ENCODE measurements around the gene ARHGAP26. TPM values are rescaled to one million over a fixed set of nuclear protein-coding genes. Genes with fewer than 3 reads are reported as not detected.
A peak's percentile ranks its signal among the peaks of the same experiment; 100 is the strongest.

Gene ARHGAP26, protein sequence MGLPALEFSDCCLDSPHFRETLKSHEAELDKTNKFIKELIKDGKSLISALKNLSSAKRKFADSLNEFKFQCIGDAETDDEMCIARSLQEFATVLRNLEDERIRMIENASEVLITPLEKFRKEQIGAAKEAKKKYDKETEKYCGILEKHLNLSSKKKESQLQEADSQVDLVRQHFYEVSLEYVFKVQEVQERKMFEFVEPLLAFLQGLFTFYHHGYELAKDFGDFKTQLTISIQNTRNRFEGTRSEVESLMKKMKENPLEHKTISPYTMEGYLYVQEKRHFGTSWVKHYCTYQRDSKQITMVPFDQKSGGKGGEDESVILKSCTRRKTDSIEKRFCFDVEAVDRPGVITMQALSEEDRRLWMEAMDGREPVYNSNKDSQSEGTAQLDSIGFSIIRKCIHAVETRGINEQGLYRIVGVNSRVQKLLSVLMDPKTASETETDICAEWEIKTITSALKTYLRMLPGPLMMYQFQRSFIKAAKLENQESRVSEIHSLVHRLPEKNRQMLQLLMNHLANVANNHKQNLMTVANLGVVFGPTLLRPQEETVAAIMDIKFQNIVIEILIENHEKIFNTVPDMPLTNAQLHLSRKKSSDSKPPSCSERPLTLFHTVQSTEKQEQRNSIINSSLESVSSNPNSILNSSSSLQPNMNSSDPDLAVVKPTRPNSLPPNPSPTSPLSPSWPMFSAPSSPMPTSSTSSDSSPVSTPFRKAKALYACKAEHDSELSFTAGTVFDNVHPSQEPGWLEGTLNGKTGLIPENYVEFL
- polyA plus RNA-seq (ENCODE audit: low read depth in 6 of 6), result 1 to 10 TPM; 2.4 to 8.7 (median 4.1) TPM

DNA sequence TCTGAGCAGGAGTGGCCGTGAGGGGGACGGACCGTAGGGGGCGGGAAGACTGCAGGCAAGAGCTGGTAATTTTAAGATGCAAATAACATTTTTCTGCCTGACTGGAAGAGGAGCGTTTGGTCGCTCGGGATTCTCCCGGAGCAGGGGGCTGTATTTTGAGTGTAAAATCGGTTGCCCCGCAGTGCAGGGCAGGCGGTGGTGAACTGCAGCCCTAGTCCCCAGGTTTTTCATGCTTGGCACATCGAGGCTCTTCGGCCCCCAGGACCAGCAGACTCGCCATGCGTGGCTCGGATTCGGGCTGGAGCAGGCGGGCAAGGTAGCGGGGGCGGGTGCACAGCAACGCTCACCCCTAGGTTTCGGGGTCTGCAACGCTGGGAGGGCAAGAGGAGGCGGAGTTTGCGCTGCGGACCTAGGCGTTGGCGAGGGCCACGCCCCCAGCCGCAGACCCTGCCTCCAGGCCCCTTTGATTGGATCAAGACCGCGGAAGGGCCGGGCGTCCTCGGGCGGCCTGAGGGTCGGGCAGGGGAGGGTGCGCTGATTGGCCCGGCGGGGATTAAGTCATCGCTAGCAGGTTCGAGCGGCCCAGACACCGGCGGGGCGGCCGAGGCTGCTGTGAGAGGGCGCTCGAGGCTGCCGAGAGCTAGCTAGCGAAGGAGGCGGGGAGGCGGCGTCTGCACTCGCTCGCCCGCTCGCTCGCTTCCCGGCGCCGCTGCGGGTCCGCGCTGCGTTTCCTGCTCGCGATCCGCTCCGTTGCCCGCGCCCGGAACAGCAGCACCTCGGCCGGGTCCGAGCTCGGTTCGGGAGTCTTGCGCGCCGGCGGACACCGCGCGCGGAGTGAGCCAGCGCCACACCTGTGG lies at the start of gene ARHGAP26:
TSS of gene ARHGAP26 (plus strand) at position 585 of the 857 bp plus-strand sequence. CDS start 385 bp downstream, outside the sequence.
- no peaks in the 10 kb centered on the region for H3K36me3 Mint-ChIP-seq
- DNase-seq, result peak; percentile 95
- peaks cover 17 to 32% (median 17%) of the 10 kb centered on the region in 3 donors for H3K4me1 Mint-ChIP-seq
- no peaks in the 10 kb centered on the region for H3K27me3 Mint-ChIP-seq
- ATAC-seq (ENCODE audit: low read depth in 2 of 2), result peak; percentile 90 to 93
- H3K9me3 Mint-ChIP-seq, result no peaks in the 10 kb centered on the region
- H3K4me3 Mint-ChIP-seq, result peak within 1 kb of the TSS; percentile 88 to 97 (median 95)
- H3K27ac Mint-ChIP-seq, result peak within 1 kb of the TSS; percentile 49 to 96 (median 82)

DNA sequence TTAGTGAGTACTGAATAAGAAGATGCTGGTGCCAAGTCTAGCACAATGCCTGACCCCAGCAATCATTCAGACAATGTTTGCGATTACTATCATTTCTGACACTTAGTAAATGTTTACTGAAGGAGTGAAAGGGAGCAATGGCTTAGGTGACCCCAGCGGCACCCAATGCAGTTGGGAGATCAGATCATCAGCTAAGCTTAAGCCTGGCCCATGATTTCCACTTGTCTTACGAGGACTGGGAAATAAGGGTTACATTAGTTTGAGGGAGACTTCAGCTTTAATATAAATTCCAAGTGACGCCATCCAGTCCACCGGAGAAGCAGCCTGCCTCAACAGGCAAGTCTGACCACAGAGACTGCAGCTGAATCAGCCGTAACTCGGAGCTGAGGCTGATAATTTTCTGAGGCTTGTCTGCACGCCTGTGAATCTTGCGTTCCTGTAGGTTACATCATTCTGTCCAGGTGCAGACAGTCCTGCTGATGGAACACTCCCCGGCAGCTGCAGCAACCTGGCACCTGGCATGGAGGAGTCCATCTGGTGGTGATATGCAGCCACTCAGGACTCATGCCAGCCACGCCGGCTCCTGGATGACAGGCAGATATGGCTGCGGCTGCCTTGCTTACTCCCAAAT lies 49.4 kb upstream of the ARHGAP26 start:
- ATAC-seq (ENCODE audit: low read depth in 2 of 2), result no peak
- Mint-ChIP-seq H3K4me1 (no peaks in the 10 kb centered on the region), H3K27me3 (peaks cover 11 to 38% (median 16%) of the 10 kb centered on the region in 3 donors), H3K27ac (no peak overlapping the region), H3K36me3 (no peaks in the 10 kb centered on the region), H3K9me3 (no peaks in the 10 kb centered on the region), H3K4me3 (no peak overlapping the region)
- DNase-seq, result no peak

DNA sequence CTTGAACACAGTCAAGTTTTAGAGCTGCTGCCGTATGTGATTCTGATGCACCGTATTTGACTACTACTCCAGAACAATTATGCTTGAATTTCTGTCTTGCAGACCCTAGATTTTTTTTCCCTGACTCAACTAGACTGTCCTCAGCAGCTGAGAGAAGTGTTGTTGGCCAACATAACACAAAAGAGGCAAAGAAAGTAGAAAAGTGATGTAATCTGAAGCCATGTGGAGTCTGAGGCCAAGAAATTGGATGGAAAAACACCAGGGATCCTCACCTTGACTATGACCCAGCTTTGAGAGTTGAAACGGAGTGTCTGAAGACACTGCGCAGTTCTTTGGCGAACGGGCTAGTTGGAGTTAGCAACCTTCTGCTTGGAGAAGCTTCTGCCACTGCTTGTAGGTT lies 48.0 kb upstream of the ARHGAP26 start:
- Mint-ChIP-seq H3K4me3 (no peak overlapping the region), H3K9me3 (no peaks in the 10 kb centered on the region), H3K27ac (no peak overlapping the region), H3K36me3 (no peaks in the 10 kb centered on the region), H3K4me1 (no peaks in the 10 kb centered on the region), H3K27me3 (peaks cover 3 to 38% (median 16%) of the 10 kb centered on the region in 3 donors)
- DNase-seq (no peak), ATAC-seq (ENCODE audit: low read depth in 2 of 2) (no peak)

DNA sequence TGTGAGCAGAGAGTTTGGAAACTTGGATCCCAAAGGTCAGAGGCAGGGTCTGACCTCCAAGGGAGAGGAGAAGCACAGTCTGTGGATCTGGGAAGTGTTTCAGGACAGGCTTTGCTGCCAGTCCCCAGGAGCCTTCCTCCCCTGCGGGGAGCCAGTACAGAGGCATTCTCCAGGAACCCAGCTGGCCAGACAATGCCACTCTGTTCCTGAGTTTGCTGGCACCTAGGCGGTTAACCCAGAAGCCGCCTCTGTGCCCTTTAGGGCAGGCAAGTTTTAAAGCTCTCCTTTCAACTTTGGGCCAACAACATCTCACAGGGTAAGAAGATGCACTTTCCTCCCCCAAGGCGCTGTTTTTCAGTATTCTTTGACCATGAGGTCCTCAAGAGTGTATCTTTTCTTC lies 47.3 kb upstream of the ARHGAP26 start:
- DNase-seq, result no peak

DNA sequence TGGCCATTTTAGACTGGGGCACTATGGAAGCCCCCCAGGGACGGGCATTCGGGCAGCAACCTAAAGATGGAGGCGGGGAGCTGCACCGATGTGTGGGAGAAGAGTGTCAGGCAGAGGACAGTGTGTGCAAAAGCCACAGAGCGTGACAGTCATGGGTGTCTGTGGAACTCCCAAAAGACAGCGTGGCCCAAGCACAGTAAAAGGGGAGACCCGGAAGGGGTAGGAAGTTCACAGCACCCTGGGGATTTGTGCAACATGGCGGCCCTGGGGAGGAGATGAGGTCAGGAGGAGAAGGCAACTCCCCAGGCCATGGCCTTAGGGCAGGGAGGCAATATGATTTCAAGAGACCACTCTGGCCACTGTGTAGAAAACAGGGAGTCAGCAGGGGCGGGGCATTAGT lies 45.4 kb upstream of the ARHGAP26 start:
- ATAC-seq (ENCODE audit: low read depth in 2 of 2) (no peak), DNase-seq (no peak)
- Mint-ChIP-seq H3K36me3 (no peaks in the 10 kb centered on the region), H3K9me3 (no peaks in the 10 kb centered on the region), H3K4me3 (no peak overlapping the region), H3K27ac (no peak overlapping the region), H3K4me1 (no peaks in the 10 kb centered on the region), H3K27me3 (peaks cover 3 to 15% (median 5%) of the 10 kb centered on the region in 3 donors)

More for the DNA sequence above, 47.3 kb upstream of the ARHGAP26 start:
- H3K4me1 Mint-ChIP-seq, result no peaks in the 10 kb centered on the region
- no peak overlapping the region for H3K27ac Mint-ChIP-seq
- H3K27me3 Mint-ChIP-seq, result peaks cover 3 to 34% (median 16%) of the 10 kb centered on the region in 3 donors
- ATAC-seq (ENCODE audit: low read depth in 2 of 2), result no peak
- H3K36me3 Mint-ChIP-seq, result no peaks in the 10 kb centered on the region
- no peaks in the 10 kb centered on the region for H3K9me3 Mint-ChIP-seq
- H3K4me3 Mint-ChIP-seq, result no peak overlapping the region

DNA sequence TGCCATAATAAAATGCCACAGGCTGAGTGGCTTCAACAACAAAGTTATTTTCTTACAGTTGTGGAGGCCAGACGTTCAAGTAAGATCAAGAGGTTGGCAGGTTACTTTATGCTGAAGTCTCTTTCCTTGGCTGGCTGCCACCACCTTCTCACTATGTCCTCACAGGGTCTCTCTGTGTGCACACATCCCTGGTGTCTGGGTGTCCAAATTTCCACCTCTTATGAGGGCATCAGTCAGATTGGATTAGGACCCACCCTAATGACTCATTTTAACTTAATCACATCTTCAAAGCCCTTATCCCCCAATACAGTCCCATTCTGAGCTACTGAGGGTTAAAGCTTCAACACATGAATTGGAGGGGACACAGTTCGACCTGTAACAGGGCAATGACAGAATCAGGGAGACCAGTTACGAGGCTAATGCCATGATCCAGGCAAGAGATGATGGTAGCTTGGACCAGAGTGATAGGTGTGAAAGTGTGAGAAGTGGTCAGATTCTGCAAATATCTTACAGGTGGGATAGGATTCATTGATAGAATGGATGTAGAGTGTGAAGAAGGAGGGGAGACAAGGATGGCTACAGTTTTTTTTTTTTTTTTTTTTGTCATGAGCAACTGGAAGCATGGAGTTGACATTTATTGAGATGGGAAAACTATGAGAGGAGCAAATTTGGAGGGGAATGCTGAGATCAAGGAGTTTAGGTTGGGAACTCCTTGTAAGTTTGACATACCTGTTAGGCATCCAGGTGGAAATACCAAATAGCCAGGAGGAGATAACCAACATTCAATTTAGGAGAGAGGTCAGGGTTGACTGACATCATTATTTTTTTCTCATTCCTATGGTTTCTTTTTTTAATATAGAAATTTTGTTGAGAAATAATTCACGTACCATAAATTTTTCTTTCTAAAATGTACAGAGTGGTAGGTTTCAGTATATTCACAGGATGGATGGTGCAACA lies 44.7 kb upstream of the ARHGAP26 start:
- peaks cover 3 to 8% (median 5%) of the 10 kb centered on the region in 3 donors for H3K27me3 Mint-ChIP-seq
- DNase-seq, result no peak
- H3K4me1 Mint-ChIP-seq, result no peaks in the 10 kb centered on the region
- no peaks in the 10 kb centered on the region for H3K36me3 Mint-ChIP-seq
- no peak overlapping the region for H3K27ac Mint-ChIP-seq
- no peaks in the 10 kb centered on the region for H3K9me3 Mint-ChIP-seq
- ATAC-seq (ENCODE audit: low read depth in 2 of 2), result no peak
- H3K4me3 Mint-ChIP-seq, result no peak overlapping the region

DNA sequence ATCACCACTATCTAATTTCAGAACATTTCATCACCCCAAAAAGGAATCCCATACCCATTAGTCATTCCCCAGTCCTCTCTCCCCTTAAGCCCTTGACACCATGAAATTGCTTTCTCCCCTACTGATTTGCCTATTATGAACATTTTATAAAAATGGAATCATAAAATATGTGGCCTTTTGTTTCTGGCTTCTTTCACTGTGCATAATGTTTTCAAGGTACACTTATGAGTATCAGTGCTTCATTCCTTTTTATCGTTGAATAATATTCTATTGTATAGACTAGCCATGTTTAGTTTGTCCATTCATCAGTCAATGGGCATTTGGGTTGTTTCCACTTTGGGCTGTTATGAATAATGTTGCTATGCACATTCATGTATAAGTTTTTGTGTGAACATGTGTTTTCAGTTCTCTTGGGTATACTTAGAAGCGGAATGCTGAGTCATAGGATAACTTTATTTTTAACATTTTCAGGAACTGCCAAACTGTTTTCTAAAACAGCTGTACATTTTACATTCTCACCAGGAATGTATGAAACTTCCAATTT lies 43.9 kb upstream of the ARHGAP26 start:
- Mint-ChIP-seq H3K4me1 (no peaks in the 10 kb centered on the region), H3K9me3 (no peaks in the 10 kb centered on the region), H3K27ac (no peak overlapping the region), H3K36me3 (no peaks in the 10 kb centered on the region), H3K4me3 (no peak overlapping the region), H3K27me3 (peaks cover 3 to 7% (median 5%) of the 10 kb centered on the region in 3 donors)
- DNase-seq, result no peak
- no peak for ATAC-seq (ENCODE audit: low read depth in 2 of 2)

DNA sequence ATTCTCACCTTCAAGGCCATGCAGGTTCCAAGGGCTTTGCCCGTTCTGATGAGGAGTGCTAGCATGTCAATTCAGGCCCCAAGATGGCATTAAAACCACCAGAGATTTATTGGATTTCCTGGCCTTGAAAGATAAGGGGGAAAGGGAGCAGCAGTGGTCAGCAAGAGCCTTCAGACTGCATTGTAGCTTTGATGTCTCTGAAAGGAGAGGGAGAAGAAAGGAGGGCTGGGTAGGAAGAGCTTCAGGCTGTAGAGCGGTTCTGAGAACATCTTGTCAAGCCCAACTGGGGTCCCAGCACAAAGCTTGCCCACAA lies 42.5 kb upstream of the ARHGAP26 start:
- no peak for ATAC-seq (ENCODE audit: low read depth in 2 of 2)
- no peak overlapping the region for H3K4me3 Mint-ChIP-seq
- H3K27me3 Mint-ChIP-seq, result peaks cover 3 to 7% (median 5%) of the 10 kb centered on the region in 3 donors
- DNase-seq, result no peak
- H3K4me1 Mint-ChIP-seq, result no peaks in the 10 kb centered on the region
- no peaks in the 10 kb centered on the region for H3K36me3 Mint-ChIP-seq
- no peak overlapping the region for H3K27ac Mint-ChIP-seq
- no peaks in the 10 kb centered on the region for H3K9me3 Mint-ChIP-seq

DNA sequence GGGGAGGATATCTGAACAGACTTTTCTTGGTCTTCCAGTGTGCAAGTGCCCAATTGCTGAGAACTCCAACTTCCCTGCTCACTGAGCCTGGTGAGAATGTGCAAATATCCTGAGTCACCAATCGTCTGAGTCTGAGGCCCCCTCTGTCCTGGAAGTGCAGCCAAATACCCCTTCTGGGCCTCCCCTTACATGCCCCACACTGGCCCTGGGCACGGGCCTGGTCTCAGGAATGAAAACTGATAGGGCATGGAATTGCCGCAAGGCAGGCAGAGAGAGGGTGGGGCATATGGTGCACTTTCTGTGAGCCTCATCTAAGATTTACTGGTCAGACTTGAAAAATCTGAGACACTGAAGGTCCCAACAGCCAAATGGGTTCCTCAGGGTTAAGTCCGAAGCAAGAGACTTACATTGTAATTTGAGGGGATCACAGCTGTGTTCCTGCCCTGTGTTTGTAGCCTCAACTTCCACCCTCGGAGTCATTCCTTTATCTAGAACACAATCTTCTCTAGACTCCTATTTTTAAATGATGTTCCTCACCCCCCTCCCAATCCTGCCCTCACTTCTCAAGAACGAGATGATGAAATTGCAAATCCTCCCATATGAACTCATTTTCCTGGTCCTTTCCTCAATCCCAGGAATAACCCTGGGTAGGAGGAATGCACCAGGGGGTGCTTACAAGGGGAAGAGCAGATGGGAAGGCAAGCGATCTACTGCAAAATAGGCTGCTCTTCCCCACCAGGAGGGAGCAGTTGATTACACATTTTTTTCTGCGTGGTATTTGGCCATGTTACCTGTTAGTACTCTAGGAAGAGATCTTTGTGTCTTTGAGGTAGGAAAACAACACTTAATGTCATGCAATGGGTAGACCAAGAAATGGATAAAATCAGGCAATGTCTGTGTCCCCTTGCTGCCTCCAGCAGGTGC lies 34.6 kb upstream of the ARHGAP26 start:
- ATAC-seq (ENCODE audit: low read depth in 2 of 2) (no peak), DNase-seq (no peak)
- Mint-ChIP-seq H3K27ac (no peak overlapping the region), H3K4me3 (no peak overlapping the region), H3K4me1 (peaks cover 0 to 11% (median 5%) of the 10 kb centered on the region in 3 donors), H3K27me3 (peaks cover 0 to 15% (median 8%) of the 10 kb centered on the region in 3 donors), H3K36me3 (no peaks in the 10 kb centered on the region), H3K9me3 (no peaks in the 10 kb centered on the region)

DNA sequence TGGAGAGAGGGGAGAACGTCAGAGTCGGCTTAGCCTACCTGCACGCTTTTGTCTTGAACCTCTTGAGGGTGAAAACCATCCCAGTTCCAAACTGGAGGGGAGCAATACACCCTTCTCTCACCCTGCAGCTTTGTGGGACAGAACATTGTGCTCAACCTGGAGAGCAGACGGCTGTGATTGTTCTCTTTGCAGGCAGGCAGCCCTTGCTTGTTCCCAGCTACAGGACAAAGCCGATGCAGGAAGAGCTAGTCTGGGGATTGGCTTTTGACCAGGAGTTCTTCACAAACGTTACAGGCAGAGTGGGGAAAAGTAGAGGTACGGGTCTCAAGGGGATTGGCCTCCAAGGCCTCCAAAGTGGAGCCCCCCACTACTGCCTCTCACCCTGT lies 33.9 kb upstream of the ARHGAP26 start:
- ATAC-seq (ENCODE audit: low read depth in 2 of 2) (no peak), DNase-seq (no peak)
- no peaks in the 10 kb centered on the region for H3K9me3 Mint-ChIP-seq
- H3K4me1 Mint-ChIP-seq, result peaks cover 0 to 11% (median 5%) of the 10 kb centered on the region in 3 donors
- H3K36me3 Mint-ChIP-seq, result no peaks in the 10 kb centered on the region
- no peak overlapping the region for H3K27ac Mint-ChIP-seq
- H3K4me3 Mint-ChIP-seq, result peak overlapping the region in 1 of 8 donors; percentile 22
- peaks cover 0 to 15% (median 8%) of the 10 kb centered on the region in 3 donors for H3K27me3 Mint-ChIP-seq

DNA sequence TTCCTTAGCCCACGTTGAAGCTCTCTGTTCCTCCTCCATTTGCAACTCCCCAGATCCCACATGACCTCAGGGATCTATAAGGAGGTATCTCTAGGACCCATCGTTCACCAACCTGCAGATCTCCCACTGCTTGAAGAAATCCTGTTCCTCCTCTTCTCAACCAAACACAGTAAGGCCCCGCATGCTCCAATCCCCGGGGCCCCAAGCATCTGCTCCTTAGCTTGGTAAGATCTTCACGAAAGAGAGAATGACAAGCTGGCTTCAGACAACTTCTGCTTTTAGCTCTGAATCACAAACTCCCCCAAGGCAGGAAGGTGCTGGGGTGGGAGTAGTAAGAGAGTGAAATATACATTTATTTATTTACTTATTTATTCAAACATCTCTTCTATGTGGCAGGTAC lies 33.0 kb upstream of the ARHGAP26 start:
- peak; percentile 23 to 66 for ATAC-seq (ENCODE audit: low read depth in 2 of 2)
- Mint-ChIP-seq H3K4me3 (no peak overlapping the region), H3K9me3 (no peaks in the 10 kb centered on the region), H3K36me3 (no peaks in the 10 kb centered on the region), H3K27ac (peak overlapping the region in 1 of 6 donors; percentile 22), H3K27me3 (peaks cover 0 to 15% (median 8%) of the 10 kb centered on the region in 3 donors), H3K4me1 (peaks cover 0 to 11% (median 5%) of the 10 kb centered on the region in 3 donors)
- no peak for DNase-seq

Measured in naive B cell (primary cell).